ENCODE results near the gene TBC1D21.

The TBC1D21 gene

GRCh38 chr15:73867956-73868355, 5.4 kb upstream of the TBC1D21 start:
- no peak for ATAC-seq (replicated peaks)
- no peak overlapping the region for H3K4me3 Mint-ChIP-seq
- H3K27ac Mint-ChIP-seq = no peak overlapping the region

GRCh38 chr15:73869216-73869995, 4.0 kb upstream of the TBC1D21 start:
- Mint-ChIP-seq H3K27me3 (peaks cover 63 to 98% of the 10 kb centered on the region in 2 donors), H3K4me1 (ENCODE audit: low read depth in 2 of 2) (no peaks in the 10 kb centered on the region), H3K4me3 (no peak overlapping the region), H3K27ac (no peak overlapping the region), H3K9me3 (no peaks in the 10 kb centered on the region), H3K36me3 (ENCODE audit: insufficient read depth) (peaks cover 4% of the 10 kb centered on the region)
- no peak for DNase-seq
- ATAC-seq (replicated peaks) = no peak

More at GRCh38 chr15:73867956-73868355, 5.4 kb upstream of the TBC1D21 start:
- H3K4me1 Mint-ChIP-seq (ENCODE audit: low read depth in 2 of 2) = no peaks in the 10 kb centered on the region
- no peaks in the 10 kb centered on the region for H3K9me3 Mint-ChIP-seq
- H3K36me3 Mint-ChIP-seq (ENCODE audit: insufficient read depth) = peaks cover 4% of the 10 kb centered on the region
- peaks cover 57 to 100% of the 10 kb centered on the region in 2 donors for H3K27me3 Mint-ChIP-seq
- no peak for DNase-seq

- no peak overlapping the region for H3K4me3 Mint-ChIP-seq
- no peak for DNase-seq
- H3K27ac Mint-ChIP-seq = no peak overlapping the region
These were observed 2.5 kb upstream of the TBC1D21 start for GRCh38 chr15:73870700-73871408.

GRCh38 chr15:73872346-73872745, 1.0 kb upstream of the TBC1D21 start:
- Mint-ChIP-seq H3K27me3 (peaks cover 58 to 80% of the 10 kb centered on the region in 2 donors), H3K4me3 (no peak overlapping the region), H3K9me3 (no peaks in the 10 kb centered on the region), H3K27ac (no peak overlapping the region), H3K36me3 (ENCODE audit: insufficient read depth) (peaks cover 4% of the 10 kb centered on the region), H3K4me1 (ENCODE audit: low read depth in 2 of 2) (no peaks in the 10 kb centered on the region)
- DNase-seq (no peak), ATAC-seq (replicated peaks) (no peak)

More at GRCh38 chr15:73870700-73871408, 2.5 kb upstream of the TBC1D21 start:
- Mint-ChIP-seq H3K36me3 (ENCODE audit: insufficient read depth) (peaks cover 4% of the 10 kb centered on the region), H3K9me3 (no peaks in the 10 kb centered on the region), H3K4me1 (ENCODE audit: low read depth in 2 of 2) (no peaks in the 10 kb centered on the region), H3K27me3 (peaks cover 61 to 90% of the 10 kb centered on the region in 2 donors)
- ATAC-seq (replicated peaks) = no peak

GRCh38 chr15:73873889-73874511, 636 bp downstream of the TBC1D21 start:
- H3K4me1 Mint-ChIP-seq (ENCODE audit: low read depth in 2 of 2) = no peaks in the 10 kb centered on the region
- H3K9me3 Mint-ChIP-seq = no peaks in the 10 kb centered on the region
- peaks cover 4% of the 10 kb centered on the region for H3K36me3 Mint-ChIP-seq (ENCODE audit: insufficient read depth)
- H3K27me3 Mint-ChIP-seq = peaks cover 48 to 63% of the 10 kb centered on the region in 2 donors
- no peak overlapping the region for H3K4me3 Mint-ChIP-seq
- H3K27ac Mint-ChIP-seq = no peak overlapping the region
- ATAC-seq (replicated peaks) (peak; percentile 37), DNase-seq (peak; percentile 19 to 29 (median 27))

- Mint-ChIP-seq H3K9me3 (no peaks in the 10 kb centered on the region), H3K36me3 (ENCODE audit: insufficient read depth) (no peaks in the 10 kb centered on the region), H3K4me3 (no peak overlapping the region), H3K27me3 (peaks cover 21 to 42% of the 10 kb centered on the region in 2 donors), H3K4me1 (ENCODE audit: low read depth in 2 of 2) (peaks cover 0 to 2% of the 10 kb centered on the region in 2 donors), H3K27ac (peak overlapping the region in 1 of 2 donors; percentile 78)
- ATAC-seq (replicated peaks) (no peak), DNase-seq (no peak)
These were observed 6.1 kb downstream of the TBC1D21 start for GRCh38 chr15:73879426-73879825.

GRCh38 chr15:73881579-73882320, 8.4 kb downstream of the TBC1D21 start:
- Mint-ChIP-seq H3K27ac (no peak overlapping the region), H3K4me1 (ENCODE audit: low read depth in 2 of 2) (peaks cover 0 to 2% of the 10 kb centered on the region in 2 donors), H3K36me3 (ENCODE audit: insufficient read depth) (no peaks in the 10 kb centered on the region), H3K27me3 (peaks cover 20 to 50% of the 10 kb centered on the region in 2 donors), H3K4me3 (no peak overlapping the region), H3K9me3 (no peaks in the 10 kb centered on the region)
- DNase-seq (no peak), ATAC-seq (replicated peaks) (no peak)

- H3K9me3 Mint-ChIP-seq = no peaks in the 10 kb centered on the region
- H3K4me1 Mint-ChIP-seq (ENCODE audit: low read depth in 2 of 2) = peaks cover 0 to 2% of the 10 kb centered on the region in 2 donors
- no peak overlapping the region for H3K4me3 Mint-ChIP-seq
- ATAC-seq (replicated peaks) = no peak
- H3K27me3 Mint-ChIP-seq = peaks cover 20 to 56% of the 10 kb centered on the region in 2 donors
- no peak overlapping the region for H3K27ac Mint-ChIP-seq
- no peaks in the 10 kb centered on the region for H3K36me3 Mint-ChIP-seq (ENCODE audit: insufficient read depth)
- no peak for DNase-seq
These were observed 9.5 kb downstream of the TBC1D21 start for GRCh38 chr15:73882761-73883419.

GRCh38 chr15:73884159-73884558, 10.8 kb downstream of the TBC1D21 start:
- H3K4me3 Mint-ChIP-seq = no peak overlapping the region
- no peaks in the 10 kb centered on the region for H3K9me3 Mint-ChIP-seq
- peaks cover 21 to 65% of the 10 kb centered on the region in 2 donors for H3K27me3 Mint-ChIP-seq
- H3K36me3 Mint-ChIP-seq (ENCODE audit: insufficient read depth) = no peaks in the 10 kb centered on the region
- DNase-seq = no peak
- no peak for ATAC-seq (replicated peaks)
- peaks cover 0 to 2% of the 10 kb centered on the region in 2 donors for H3K4me1 Mint-ChIP-seq (ENCODE audit: low read depth in 2 of 2)
- no peak overlapping the region for H3K27ac Mint-ChIP-seq

- Mint-ChIP-seq H3K4me1 (ENCODE audit: low read depth in 2 of 2) (peaks cover 0 to 2% of the 10 kb centered on the region in 2 donors), H3K4me3 (no peak overlapping the region), H3K36me3 (ENCODE audit: insufficient read depth) (no peaks in the 10 kb centered on the region), H3K27ac (no peak overlapping the region), H3K27me3 (peaks cover 26 to 79% of the 10 kb centered on the region in 2 donors), H3K9me3 (no peaks in the 10 kb centered on the region)
- no peak for ATAC-seq (replicated peaks)
- DNase-seq = no peak
These were observed 12.8 kb downstream of the TBC1D21 start for GRCh38 chr15:73885954-73886700.

- Mint-ChIP-seq H3K4me3 (no peak overlapping the region), H3K36me3 (ENCODE audit: insufficient read depth) (no peaks in the 10 kb centered on the region), H3K4me1 (ENCODE audit: low read depth in 2 of 2) (peaks cover 0 to 2% of the 10 kb centered on the region in 2 donors), H3K27ac (no peak overlapping the region), H3K9me3 (no peaks in the 10 kb centered on the region), H3K27me3 (peaks cover 24 to 73% of the 10 kb centered on the region in 2 donors)
- ATAC-seq (replicated peaks) (no peak), DNase-seq (no peak)
These were observed 13.5 kb downstream of the TBC1D21 start for GRCh38 chr15:73886717-73887345.

- peaks cover 0 to 2% of the 10 kb centered on the region in 2 donors for H3K4me1 Mint-ChIP-seq (ENCODE audit: low read depth in 2 of 2)
- no peak overlapping the region for H3K27ac Mint-ChIP-seq
- DNase-seq = no peak
- no peak for ATAC-seq (replicated peaks)
- H3K36me3 Mint-ChIP-seq (ENCODE audit: insufficient read depth) = no peaks in the 10 kb centered on the region
- no peak overlapping the region for H3K4me3 Mint-ChIP-seq
- no peaks in the 10 kb centered on the region for H3K9me3 Mint-ChIP-seq
- H3K27me3 Mint-ChIP-seq = peaks cover 18 to 68% of the 10 kb centered on the region in 2 donors
These were observed 14.1 kb downstream of the TBC1D21 start for GRCh38 chr15:73887481-73887880.

Measured in effector memory CD8-positive, alpha-beta T cell (primary cell).